Measurements from ENCODE around the gene RSBN1. TPM values are rescaled to one million over a fixed set of nuclear protein-coding genes. Genes with fewer than 3 reads are reported as not detected.
"Not testable (repeated sequence)": the region's sequence is repeated elsewhere in the genome, so short reads cannot be mapped to it uniquely, and the experiment has no call there.

Gene RSBN1
- total RNA-seq, 1 experiment from 2014 or later: 8.4 TPM

DNA sequence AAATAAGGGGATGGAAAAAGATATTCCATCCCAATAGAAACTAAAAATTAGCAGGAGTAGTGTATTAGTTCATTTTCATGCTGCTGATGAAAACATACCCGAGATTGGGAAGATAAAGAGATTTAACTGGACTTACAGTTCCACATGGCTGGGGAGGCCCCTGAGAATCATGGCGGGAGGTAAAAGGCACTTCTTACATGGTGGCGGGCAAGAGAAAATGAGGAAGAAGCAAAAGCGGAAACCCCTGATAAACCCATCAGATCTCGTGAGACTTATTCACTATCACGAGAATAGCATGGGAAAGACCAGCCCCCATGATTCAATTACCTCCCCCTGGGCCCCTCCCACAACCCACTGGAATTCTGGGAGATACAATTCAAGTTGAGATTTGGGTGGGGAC, 94.8 kb downstream of the RSBN1 start:
- DNase-seq; POLR2A ChIA-PET (ENCODE audit: unreplicated experiment); intact Hi-C loops (cut with micrococcal nuclease); H3K27me3 ChIP-seq (ENCODE audit: low read length); H3K9me2 ChIP-seq (replicated peaks; ENCODE audit: low read length); BruUV-seq (replicated peaks); CTCF ChIA-PET; H3K79me2 ChIP-seq (ENCODE audit: low read length); H3K4me3 ChIP-seq (ENCODE audit: low read length); H4K20me1 ChIP-seq (ENCODE audit: low read length); H3K9me3 ChIP-seq (ENCODE audit: low read length); ATAC-seq; H3F3A ChIP-seq (ENCODE audit: low read length, unreplicated experiment); H3K9ac ChIP-seq (ENCODE audit: low read length); H2AFZ ChIP-seq (ENCODE audit: low read length); H3K27ac ChIP-seq (ENCODE audit: low read length); H3K4me2 ChIP-seq (ENCODE audit: low read length); H3K4me1 ChIP-seq (ENCODE audit: insufficient read depth, low read length): not testable (repeated sequence)
- H3K36me3 ChIP-seq (ENCODE audit: low read depth, low read length): peaks cover 40% of the 10 kb centered on the region

DNA sequence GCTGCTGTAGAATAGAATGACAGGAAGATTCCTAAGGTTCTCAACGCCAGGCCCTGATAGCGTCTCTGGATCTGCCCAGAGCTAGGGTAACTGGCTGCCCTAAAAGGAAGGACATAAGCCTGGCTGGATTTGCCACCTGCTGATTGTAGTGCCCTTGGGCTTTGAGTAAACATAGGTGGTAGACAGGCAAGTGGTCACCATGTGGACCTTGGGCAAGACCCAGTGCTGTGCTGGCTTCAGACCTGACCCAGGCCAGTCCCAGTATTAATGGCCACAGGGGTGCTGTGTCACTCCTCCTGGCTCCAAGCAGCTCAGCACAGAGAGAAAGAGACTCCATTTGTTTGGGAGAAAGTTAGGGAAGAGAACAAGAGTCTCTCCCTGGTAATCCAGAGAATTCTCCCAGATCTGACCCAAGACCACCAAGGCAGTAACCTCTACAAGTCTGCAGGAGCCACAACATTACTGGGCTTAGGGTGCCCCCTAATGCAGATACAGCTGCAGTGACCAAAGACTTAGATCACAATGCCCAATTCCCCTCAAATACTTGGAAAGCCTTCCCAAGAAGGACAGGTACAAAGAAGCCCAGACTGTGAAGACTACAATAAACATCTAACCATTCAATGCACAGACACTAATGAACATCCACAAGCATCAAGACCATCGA, 97.5 kb downstream of the RSBN1 start:
- Histone ChIP-seq H3K9me3 (ENCODE audit: low read length) (no peaks in the 10 kb centered on the region), H4K20me1 (ENCODE audit: low read length) (no peaks in the 10 kb centered on the region), H3K27me3 (ENCODE audit: low read length) (no peaks in the 10 kb centered on the region), H3K4me2 (ENCODE audit: low read length) (no peak overlapping the region), H3K9ac (ENCODE audit: low read length) (no peak overlapping the region), H3K36me3 (ENCODE audit: low read depth, low read length) (peaks cover 28% of the 10 kb centered on the region), H3K27ac (ENCODE audit: low read length) (no peak overlapping the region), H3K4me1 (ENCODE audit: insufficient read depth, low read length) (no peaks in the 10 kb centered on the region), H3F3A (ENCODE audit: low read length, unreplicated experiment) (no peaks in the 10 kb centered on the region), H2AFZ (ENCODE audit: low read length) (no peak overlapping the region), H3K9me2 (replicated peaks; ENCODE audit: low read length) (no peaks in the 10 kb centered on the region), H3K79me2 (ENCODE audit: low read length) (no peaks in the 10 kb centered on the region), H3K4me3 (ENCODE audit: low read length) (no peak overlapping the region)
- ChIA-PET CTCF (no interaction called here), POLR2A (ENCODE audit: unreplicated experiment) (interaction anchor here (0.6 kb wide), 1 partner anchor 10 kb away, joined by 5 read pairs; no protein-coding TSS in a partner anchor)
- intact Hi-C loops (cut with micrococcal nuclease): no loop called here
- no TSS peak for BruUV-seq (replicated peaks)
- no peak for DNase-seq
- ATAC-seq: no peak
- TF ChIP-seq, protein P1, sequence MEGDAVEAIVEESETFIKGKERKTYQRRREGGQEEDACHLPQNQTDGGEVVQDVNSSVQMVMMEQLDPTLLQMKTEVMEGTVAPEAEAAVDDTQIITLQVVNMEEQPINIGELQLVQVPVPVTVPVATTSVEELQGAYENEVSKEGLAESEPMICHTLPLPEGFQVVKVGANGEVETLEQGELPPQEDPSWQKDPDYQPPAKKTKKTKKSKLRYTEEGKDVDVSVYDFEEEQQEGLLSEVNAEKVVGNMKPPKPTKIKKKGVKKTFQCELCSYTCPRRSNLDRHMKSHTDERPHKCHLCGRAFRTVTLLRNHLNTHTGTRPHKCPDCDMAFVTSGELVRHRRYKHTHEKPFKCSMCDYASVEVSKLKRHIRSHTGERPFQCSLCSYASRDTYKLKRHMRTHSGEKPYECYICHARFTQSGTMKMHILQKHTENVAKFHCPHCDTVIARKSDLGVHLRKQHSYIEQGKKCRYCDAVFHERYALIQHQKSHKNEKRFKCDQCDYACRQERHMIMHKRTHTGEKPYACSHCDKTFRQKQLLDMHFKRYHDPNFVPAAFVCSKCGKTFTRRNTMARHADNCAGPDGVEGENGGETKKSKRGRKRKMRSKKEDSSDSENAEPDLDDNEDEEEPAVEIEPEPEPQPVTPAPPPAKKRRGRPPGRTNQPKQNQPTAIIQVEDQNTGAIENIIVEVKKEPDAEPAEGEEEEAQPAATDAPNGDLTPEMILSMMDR (conservative IDR thresholded peaks at IDR 0.05; ENCODE audit: low read depth, low read length): no peak
- TF ChIP-seq EZH2phosphoT487 (IDR thresholded peaks at IDR 0.05; ENCODE audit: borderline replicate concordance, low read length): no peak
- no peak for TF ChIP-seq EZH2 (IDR thresholded peaks at IDR 0.05; ENCODE audit: low read length, unreplicated experiment)

Other genes with a start within 250 kb of the RSBN1 start
- 23.4 and 27.3 TPM in 2 replicates for gene PHTF1, start 53.0 kb downstream of the RSBN1 start, total RNA-seq (2014; rRNA removed)
- gene PTPN22, start 59.2 kb upstream of the RSBN1 start, total RNA-seq (2014; rRNA removed): 0.04 and 0.17 TPM in 2 replicates
- 0.29 TPM in 1 of 2 replicates, not detected in the other for gene BCL2L15, start 75.1 kb upstream of the RSBN1 start, total RNA-seq (2014; rRNA removed)
- gene AP4B1, start 92.3 kb upstream of the RSBN1 start, total RNA-seq (2014; rRNA removed): 15.5 and 15.8 TPM in 2 replicates
- gene DCLRE1B, start 92.8 kb upstream of the RSBN1 start, total RNA-seq (2014; rRNA removed): 12.6 and 13.2 TPM in 2 replicates
- 18.7 and 19.9 TPM in 2 replicates for gene HIPK1, start 116.8 kb upstream of the RSBN1 start, total RNA-seq (2014; rRNA removed)
- gene OLFML3, start 167.0 kb upstream of the RSBN1 start, total RNA-seq (2014; rRNA removed): 7.0 TPM in 2 replicates

Measured in PC-3 (cell line).